ENCODE measurements around the gene TTC22.
A peak's percentile ranks its signal among the peaks of the same experiment; 100 is the strongest.

- TF ChIP-seq EZH2 (IDR thresholded peaks at IDR 0.05) = no peak
- TF ChIP-seq, protein P1, sequence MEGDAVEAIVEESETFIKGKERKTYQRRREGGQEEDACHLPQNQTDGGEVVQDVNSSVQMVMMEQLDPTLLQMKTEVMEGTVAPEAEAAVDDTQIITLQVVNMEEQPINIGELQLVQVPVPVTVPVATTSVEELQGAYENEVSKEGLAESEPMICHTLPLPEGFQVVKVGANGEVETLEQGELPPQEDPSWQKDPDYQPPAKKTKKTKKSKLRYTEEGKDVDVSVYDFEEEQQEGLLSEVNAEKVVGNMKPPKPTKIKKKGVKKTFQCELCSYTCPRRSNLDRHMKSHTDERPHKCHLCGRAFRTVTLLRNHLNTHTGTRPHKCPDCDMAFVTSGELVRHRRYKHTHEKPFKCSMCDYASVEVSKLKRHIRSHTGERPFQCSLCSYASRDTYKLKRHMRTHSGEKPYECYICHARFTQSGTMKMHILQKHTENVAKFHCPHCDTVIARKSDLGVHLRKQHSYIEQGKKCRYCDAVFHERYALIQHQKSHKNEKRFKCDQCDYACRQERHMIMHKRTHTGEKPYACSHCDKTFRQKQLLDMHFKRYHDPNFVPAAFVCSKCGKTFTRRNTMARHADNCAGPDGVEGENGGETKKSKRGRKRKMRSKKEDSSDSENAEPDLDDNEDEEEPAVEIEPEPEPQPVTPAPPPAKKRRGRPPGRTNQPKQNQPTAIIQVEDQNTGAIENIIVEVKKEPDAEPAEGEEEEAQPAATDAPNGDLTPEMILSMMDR (IDR thresholded peaks at IDR 0.05) = peak; percentile 19
Measured at GRCh38 chr1:54800899-54801759, at the start of gene TTC22.

Data from neural progenitor cell (in vitro differentiated cells).